ENCODE measurements around the gene NAXE.

The NAXE gene

GRCh38 chr1:156638189-156638985 lies 46.8 kb downstream of the NAXE start:
- Mint-ChIP-seq H3K4me1 (ENCODE audit: low read depth) (peaks cover 15% of the 10 kb centered on the region), H3K36me3 (ENCODE audit: low read depth) (no peaks in the 10 kb centered on the region), H3K9me3 (no peaks in the 10 kb centered on the region), H3K4me3 (no peak overlapping the region), H3K27ac (no peak overlapping the region), H3K27me3 (peaks cover 78% of the 10 kb centered on the region)
- DNase-seq, result no peak

GRCh38 chr1:156639601-156640101 lies 48.1 kb downstream of the NAXE start:
- H3K4me3 Mint-ChIP-seq, result no peak overlapping the region
- no peaks in the 10 kb centered on the region for H3K9me3 Mint-ChIP-seq
- no peaks in the 10 kb centered on the region for H3K36me3 Mint-ChIP-seq (ENCODE audit: low read depth)
- H3K4me1 Mint-ChIP-seq (ENCODE audit: low read depth), result peaks cover 20% of the 10 kb centered on the region
- no peak overlapping the region for H3K27ac Mint-ChIP-seq
- peaks cover 81% of the 10 kb centered on the region for H3K27me3 Mint-ChIP-seq
- DNase-seq, result no peak

- Mint-ChIP-seq H3K9me3 (no peaks in the 10 kb centered on the region), H3K4me1 (ENCODE audit: low read depth) (peaks cover 20% of the 10 kb centered on the region), H3K4me3 (no peak overlapping the region), H3K27me3 (peaks cover 85% of the 10 kb centered on the region), H3K27ac (no peak overlapping the region), H3K36me3 (ENCODE audit: low read depth) (no peaks in the 10 kb centered on the region)
- no peak for DNase-seq
Observed at GRCh38 chr1:156640842-156641706, 49.5 kb downstream of the NAXE start.

GRCh38 chr1:156641761-156642264 lies 50.2 kb downstream of the NAXE start, which contains the start of gene BCAN:
Gene BCAN, plus strand, starts transcription at chr1:156642117. Its CDS starts 3,938 bp downstream, at chr1:156646055.
- Mint-ChIP-seq H3K4me1 (ENCODE audit: low read depth) (peaks cover 20% of the 10 kb centered on the region), H3K4me3 (peak within 1 kb of the TSS; percentile 19), H3K9me3 (no peaks in the 10 kb centered on the region), H3K36me3 (ENCODE audit: low read depth) (no peaks in the 10 kb centered on the region), H3K27ac (no peak within 1 kb of the TSS), H3K27me3 (peaks cover 85% of the 10 kb centered on the region)
- DNase-seq, result no peak

GRCh38 chr1:156642265-156643048 lies 50.9 kb downstream of the NAXE start:
- Mint-ChIP-seq H3K9me3 (no peaks in the 10 kb centered on the region), H3K27ac (no peak overlapping the region), H3K4me3 (peak overlapping the region; percentile 19), H3K4me1 (ENCODE audit: low read depth) (peaks cover 20% of the 10 kb centered on the region), H3K27me3 (peaks cover 89% of the 10 kb centered on the region), H3K36me3 (ENCODE audit: low read depth) (no peaks in the 10 kb centered on the region)
- no peak for DNase-seq

- Mint-ChIP-seq H3K27ac (no peak overlapping the region), H3K36me3 (ENCODE audit: low read depth) (no peaks in the 10 kb centered on the region), H3K4me1 (ENCODE audit: low read depth) (peaks cover 20% of the 10 kb centered on the region), H3K9me3 (no peaks in the 10 kb centered on the region), H3K4me3 (no peak overlapping the region), H3K27me3 (peaks cover 91% of the 10 kb centered on the region)
- DNase-seq, result no peak
Observed at GRCh38 chr1:156643049-156643777, 51.6 kb downstream of the NAXE start.

- no peak overlapping the region for H3K4me3 Mint-ChIP-seq
- no peaks in the 10 kb centered on the region for H3K36me3 Mint-ChIP-seq (ENCODE audit: low read depth)
- no peak for DNase-seq
- H3K27ac Mint-ChIP-seq, result no peak overlapping the region
- peaks cover 20% of the 10 kb centered on the region for H3K4me1 Mint-ChIP-seq (ENCODE audit: low read depth)
- no peaks in the 10 kb centered on the region for H3K9me3 Mint-ChIP-seq
- H3K27me3 Mint-ChIP-seq, result peaks cover 90% of the 10 kb centered on the region
Observed at GRCh38 chr1:156643778-156644092, 52.2 kb downstream of the NAXE start.
